Activated CD8-positive, alpha-beta T cell treated with anti-CD3 and anti-CD28 coated beads for 36 hours (primary cell): Measurements from ENCODE around the gene HDC. TPM values are rescaled to one million over a fixed set of nuclear protein-coding genes. Genes with fewer than 3 reads are reported as not detected.

Experiments used
- ATAC-seq: fragments of 200-7000 bp; cut with Tn5 transposase; one replicate; pipeline ENCODE4 v1.10.0; 2021; ENCODE audit warnings: mild to moderate bottlenecking, moderate library complexity
- CTCF ChIA-PET: fragments of 350-600 bp; sonication (Branson Sonifier 250); formaldehyde crosslinking; loops from one replicate; lab custom pipeline; 2021; ENCODE audit warnings: antibody characterized with exemption; lab: Charles Lee
- POLR2A ChIA-PET: fragments of 350-600 bp; sonication (Branson Sonifier 250); formaldehyde crosslinking; loops from one replicate; lab custom pipeline; 2021; ENCODE audit warnings: antibody characterized with exemption; lab: Charles Lee
- DNase-seq: peaks from one replicate; pipeline ENCODE4 v3.0.0-alpha.2; 2020
- H3K27ac Mint-ChIP-seq: one replicate; pipeline ENCODE4 v1.8.0; 2021; ENCODE audit warnings: mild to moderate bottlenecking, mixed read lengths
- H3K27me3 Mint-ChIP-seq: one replicate; pipeline ENCODE4 v1.8.0; 2021; ENCODE audit warnings: mixed read lengths
- H3K36me3 Mint-ChIP-seq: one replicate; pipeline ENCODE4 v1.8.0; 2021; ENCODE audit warnings: low read depth, mixed read lengths
- H3K4me1 Mint-ChIP-seq: one replicate; pipeline ENCODE4 v1.8.0; 2021; ENCODE audit warnings: low read depth, mixed read lengths
- H3K4me3 Mint-ChIP-seq: one replicate; pipeline ENCODE4 v1.8.0; 2021; ENCODE audit warnings: mild to moderate bottlenecking, moderate library complexity, mixed read lengths
- H3K9me3 Mint-ChIP-seq: one replicate; pipeline ENCODE4 v1.8.0; 2021; ENCODE audit warnings: mixed read lengths
- intact Hi-C: fragments of 100-400 bp; cut with micrococcal nuclease; formaldehyde crosslinking; loops from one replicate; pipeline ENCODE4 v1.10.0; 2022
- total RNA-seq, 2 experiments: library from RNA; stranded (reverse); gene quantifications; one replicate each; pipeline ENCODE4 v1.2.3, GENCODE V29; 2021
- TF ChIP-seq, protein P1 (sequence below): fragments of 200-600 bp; IDR thresholded peaks from one replicate; pipeline ENCODE4 v1.8.0; 2022; ENCODE audit warnings: antibody characterized with exemption, mild to moderate bottlenecking

Gene HDC
- total RNA-seq, 2 experiments from 2014 or later, result not detected

- peaks cover 10% of the 10 kb centered on the region for H3K4me1 Mint-ChIP-seq
- H3K36me3 Mint-ChIP-seq, result no peaks in the 10 kb centered on the region
- intact Hi-C loops, result no loop called here
- no peak overlapping the region for H3K4me3 Mint-ChIP-seq
- no peaks in the 10 kb centered on the region for H3K9me3 Mint-ChIP-seq
- POLR2A ChIA-PET, result interaction anchor here (0.5 to 1.4 kb wide), 4 partner anchors 13 to 101 kb away, joined by 3 to 4 read pairs (median 3); no protein-coding TSS in a partner anchor
- H3K27me3 Mint-ChIP-seq, result no peaks in the 10 kb centered on the region
- CTCF ChIA-PET, result interaction anchor here (0.9 to 1.8 kb wide), 5 partner anchors 13 to 74 kb away, joined by 3 to 7 read pairs (median 3); no protein-coding TSS in a partner anchor
- peak; percentile 75 for ATAC-seq
- TF ChIP-seq, protein P1, sequence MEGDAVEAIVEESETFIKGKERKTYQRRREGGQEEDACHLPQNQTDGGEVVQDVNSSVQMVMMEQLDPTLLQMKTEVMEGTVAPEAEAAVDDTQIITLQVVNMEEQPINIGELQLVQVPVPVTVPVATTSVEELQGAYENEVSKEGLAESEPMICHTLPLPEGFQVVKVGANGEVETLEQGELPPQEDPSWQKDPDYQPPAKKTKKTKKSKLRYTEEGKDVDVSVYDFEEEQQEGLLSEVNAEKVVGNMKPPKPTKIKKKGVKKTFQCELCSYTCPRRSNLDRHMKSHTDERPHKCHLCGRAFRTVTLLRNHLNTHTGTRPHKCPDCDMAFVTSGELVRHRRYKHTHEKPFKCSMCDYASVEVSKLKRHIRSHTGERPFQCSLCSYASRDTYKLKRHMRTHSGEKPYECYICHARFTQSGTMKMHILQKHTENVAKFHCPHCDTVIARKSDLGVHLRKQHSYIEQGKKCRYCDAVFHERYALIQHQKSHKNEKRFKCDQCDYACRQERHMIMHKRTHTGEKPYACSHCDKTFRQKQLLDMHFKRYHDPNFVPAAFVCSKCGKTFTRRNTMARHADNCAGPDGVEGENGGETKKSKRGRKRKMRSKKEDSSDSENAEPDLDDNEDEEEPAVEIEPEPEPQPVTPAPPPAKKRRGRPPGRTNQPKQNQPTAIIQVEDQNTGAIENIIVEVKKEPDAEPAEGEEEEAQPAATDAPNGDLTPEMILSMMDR, result no peak
- DNase-seq, result no peak
- H3K27ac Mint-ChIP-seq, result no peak overlapping the region
These were observed 23.7 kb downstream of the HDC start for GRCh38 chr15:50241684-50242450.

DNA sequence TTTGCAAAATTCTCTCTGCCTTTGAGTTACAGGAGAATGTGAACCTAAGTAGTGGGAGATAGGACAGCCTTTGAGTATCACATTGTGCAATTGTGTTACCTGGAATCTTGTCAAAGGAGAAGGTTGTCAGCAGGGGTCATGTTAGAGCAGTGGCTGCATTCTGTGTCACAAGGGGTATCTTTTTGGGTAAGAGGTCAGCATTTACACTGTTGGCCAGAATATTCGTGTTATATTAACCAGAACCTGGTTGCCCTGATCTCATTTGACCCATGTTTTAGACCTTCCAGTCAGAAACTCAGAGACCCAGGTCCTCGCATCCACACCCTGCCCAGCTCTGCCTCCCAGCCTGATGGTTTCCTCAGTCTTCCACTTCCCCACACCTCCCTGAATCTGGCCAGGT is 27.3 kb downstream of the HDC start:
- POLR2A ChIA-PET, result no interaction called here
- CTCF ChIA-PET, result interaction anchor here (1.2 kb wide), 1 partner anchor 51 kb away, joined by 3 read pairs; no protein-coding TSS in a partner anchor

GRCh38 chr15:50236433-50236832 is 29.1 kb downstream of the HDC start:
- H3K4me3 Mint-ChIP-seq, result no peak overlapping the region
- no peaks in the 10 kb centered on the region for H3K9me3 Mint-ChIP-seq
- ChIA-PET POLR2A (no interaction called here), CTCF (no interaction called here)
- no peaks in the 10 kb centered on the region for H3K27me3 Mint-ChIP-seq
- peaks cover 3% of the 10 kb centered on the region for H3K4me1 Mint-ChIP-seq
- intact Hi-C loops, result no loop called here
- TF ChIP-seq, protein P1, result no peak
- H3K36me3 Mint-ChIP-seq, result peaks cover 3% of the 10 kb centered on the region
- no peak for DNase-seq
- ATAC-seq, result no peak
- no peak overlapping the region for H3K27ac Mint-ChIP-seq

More for the DNA sequence above, 27.3 kb downstream of the HDC start:
- peaks cover 8% of the 10 kb centered on the region for H3K4me1 Mint-ChIP-seq
- DNase-seq, result no peak
- no peak for ATAC-seq
- H3K9me3 Mint-ChIP-seq, result no peaks in the 10 kb centered on the region
- no peak overlapping the region for H3K27ac Mint-ChIP-seq
- H3K27me3 Mint-ChIP-seq, result no peaks in the 10 kb centered on the region
- TF ChIP-seq, protein P1, result no peak
- intact Hi-C loops, result no loop called here
- H3K36me3 Mint-ChIP-seq, result peaks cover 3% of the 10 kb centered on the region
- no peak overlapping the region for H3K4me3 Mint-ChIP-seq

- Mint-ChIP-seq H3K36me3 (peaks cover 3% of the 10 kb centered on the region), H3K4me1 (no peaks in the 10 kb centered on the region), H3K27ac (no peak overlapping the region), H3K4me3 (no peak overlapping the region), H3K9me3 (no peaks in the 10 kb centered on the region), H3K27me3 (no peaks in the 10 kb centered on the region)
- DNase-seq (no peak), ATAC-seq (no peak)
- ChIA-PET POLR2A (no interaction called here), CTCF (no interaction called here)
- TF ChIP-seq, protein P1, result no peak
- intact Hi-C loops, result no loop called here
These were observed 29.7 kb downstream of the HDC start for GRCh38 chr15:50235794-50236193.

- Mint-ChIP-seq H3K4me1 (no peaks in the 10 kb centered on the region), H3K9me3 (no peaks in the 10 kb centered on the region), H3K27ac (no peak overlapping the region), H3K27me3 (no peaks in the 10 kb centered on the region), H3K4me3 (no peak overlapping the region), H3K36me3 (peaks cover 4% of the 10 kb centered on the region)
- CTCF ChIA-PET, result interaction anchor here (1.1 kb wide), 1 partner anchor 12 kb away, joined by 3 read pairs; no protein-coding TSS in a partner anchor
- ATAC-seq (no peak), DNase-seq (no peak)
- TF ChIP-seq, protein P1, result no peak
- POLR2A ChIA-PET, result interaction anchor here (1.0 kb wide), 1 partner anchor 14 kb away, joined by 5 read pairs; no protein-coding TSS in a partner anchor
- intact Hi-C loops, result no loop called here
These were observed 30.8 kb downstream of the HDC start for GRCh38 chr15:50234764-50235163.
